Peyer's patch (tissue), 4 donors: ENCODE measurements around the gene PEDS1. TPM values are rescaled to one million over a fixed set of nuclear protein-coding genes. Genes with fewer than 3 reads are reported as not detected.

Experiments used
- DNase-seq, 3 donors: peaks; one replicate each; pipeline ENCODE4 v3.0.0-alpha.2; 2017 to 2019
- H3K27ac ChIP-seq, 4 donors: fragments of 200-600 bp; sonication (generic); one replicate each; pipeline ENCODE4 v1.5.1; 2016 to 2019
- H3K27me3 ChIP-seq, 2 donors: fragments of 200-600 bp; sonication (generic); one replicate each; pipeline ENCODE4 v1.5.1; 2019
- H3K36me3 ChIP-seq, 3 donors: fragments of 200-600 bp; sonication (generic); one replicate each; pipeline ENCODE4 v1.5.1; 2016 to 2019
- H3K4me1 ChIP-seq, 4 donors: fragments of 200-600 bp; sonication (generic); one replicate each; pipeline ENCODE4 v1.5.1; 2016 to 2019
- H3K4me3 ChIP-seq, 4 donors: fragments of 200-600 bp; sonication (generic); 1 replicate in 3 of 4; 2 replicates in 1 of 4; pipeline ENCODE4 v1.5.1; 2016 to 2019; ENCODE audit warnings: mild to moderate bottlenecking in 1 of 4
- H3K9me3 ChIP-seq, 4 donors: fragments of 200-600 bp; sonication (generic); one replicate each; pipeline ENCODE4 v1.5.1; 2016 to 2019; ENCODE audit warnings: mild to moderate bottlenecking in 1 of 4
- POLR2A ChIP-seq, 2 donors: fragments of 450-650 bp; IDR thresholded peaks; one replicate each; pipeline ENCODE4 v1.5.1; 2017; ENCODE audit warnings: antibody characterized with exemption in 2 of 2, mild to moderate bottlenecking in 2 of 2, moderate library complexity in 2 of 2
- total RNA-seq, 4 donors: library from RNA; depleted of rRNA; stranded (reverse); fragments of >200 nt; gene quantifications; one replicate each; pipeline ENCODE4 v1.1.0, GENCODE V29; 2016
- TF ChIP-seq, protein P1 (sequence below), 6 experiments: fragments of 450-650 bp in 4 of 6; fragments of 200-600 bp in 2 of 6; sonication (generic) in 1 of 6; IDR thresholded peaks; one replicate each; pipeline ENCODE4 v1.5.1; 2017 to 2019; ENCODE audit warnings: antibody characterized with exemption in 6 of 6, mild to moderate bottlenecking in 3 of 6, moderate library complexity in 1 of 6

The PEDS1 gene
- total RNA-seq, 4 donors from 2014 or later, result 13.2 to 34.3 (median 24.5) TPM

GRCh38 chr20:50126662-50127061 is 26.9 kb downstream of the PEDS1 start:
- DNase-seq, result peak in 2 of 3 donors; percentile 76 to 80
- H3K4me3 ChIP-seq, result no peak overlapping the region
- peaks cover 0 to 62% (median 0%) of the 10 kb centered on the region in 3 donors for H3K36me3 ChIP-seq
- H3K27me3 ChIP-seq, result no peaks in the 10 kb centered on the region
- TF ChIP-seq POLR2A (IDR thresholded peaks at IDR 0.05), result no peak
- TF ChIP-seq, protein P1, sequence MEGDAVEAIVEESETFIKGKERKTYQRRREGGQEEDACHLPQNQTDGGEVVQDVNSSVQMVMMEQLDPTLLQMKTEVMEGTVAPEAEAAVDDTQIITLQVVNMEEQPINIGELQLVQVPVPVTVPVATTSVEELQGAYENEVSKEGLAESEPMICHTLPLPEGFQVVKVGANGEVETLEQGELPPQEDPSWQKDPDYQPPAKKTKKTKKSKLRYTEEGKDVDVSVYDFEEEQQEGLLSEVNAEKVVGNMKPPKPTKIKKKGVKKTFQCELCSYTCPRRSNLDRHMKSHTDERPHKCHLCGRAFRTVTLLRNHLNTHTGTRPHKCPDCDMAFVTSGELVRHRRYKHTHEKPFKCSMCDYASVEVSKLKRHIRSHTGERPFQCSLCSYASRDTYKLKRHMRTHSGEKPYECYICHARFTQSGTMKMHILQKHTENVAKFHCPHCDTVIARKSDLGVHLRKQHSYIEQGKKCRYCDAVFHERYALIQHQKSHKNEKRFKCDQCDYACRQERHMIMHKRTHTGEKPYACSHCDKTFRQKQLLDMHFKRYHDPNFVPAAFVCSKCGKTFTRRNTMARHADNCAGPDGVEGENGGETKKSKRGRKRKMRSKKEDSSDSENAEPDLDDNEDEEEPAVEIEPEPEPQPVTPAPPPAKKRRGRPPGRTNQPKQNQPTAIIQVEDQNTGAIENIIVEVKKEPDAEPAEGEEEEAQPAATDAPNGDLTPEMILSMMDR (IDR thresholded peaks at IDR 0.05), result no peak
- peaks cover 0 to 12% (median 0%) of the 10 kb centered on the region in 4 donors for H3K4me1 ChIP-seq
- H3K9me3 ChIP-seq, result no peaks in the 10 kb centered on the region
- H3K27ac ChIP-seq, result peak overlapping the region in 2 of 4 donors; percentile 20 to 53

DNA sequence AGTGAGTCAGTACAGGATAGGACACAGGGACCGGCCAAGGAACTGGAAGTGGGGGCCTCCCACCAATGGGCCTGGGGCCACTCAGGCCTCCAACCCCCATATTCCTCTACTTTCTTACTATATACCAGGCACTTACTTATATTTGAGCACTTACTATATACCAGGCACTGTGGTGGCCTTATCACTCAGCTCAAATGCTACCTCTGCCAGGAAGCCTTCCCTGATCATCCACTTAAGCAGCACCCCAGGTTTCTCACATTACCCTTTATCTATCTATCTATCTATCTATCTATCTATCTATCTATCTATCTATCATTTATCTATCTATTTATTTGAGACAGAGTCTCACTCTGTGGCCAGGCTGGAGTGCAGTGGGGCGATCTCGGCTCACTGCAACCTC is 28.2 kb downstream of the PEDS1 start:
- peaks cover 0 to 12% (median 0%) of the 10 kb centered on the region in 4 donors for H3K4me1 ChIP-seq
- no peak overlapping the region for H3K4me3 ChIP-seq
- H3K36me3 ChIP-seq, result peaks cover 0 to 52% (median 0%) of the 10 kb centered on the region in 3 donors
- no peak overlapping the region for H3K27ac ChIP-seq
- TF ChIP-seq POLR2A (IDR thresholded peaks at IDR 0.05), result no peak
- TF ChIP-seq, protein P1 (IDR thresholded peaks at IDR 0.05), result no peak
- DNase-seq, result no peak
- H3K27me3 ChIP-seq, result no peaks in the 10 kb centered on the region
- H3K9me3 ChIP-seq, result no peaks in the 10 kb centered on the region

- no peak for TF ChIP-seq POLR2A (IDR thresholded peaks at IDR 0.05)
- TF ChIP-seq, protein P1 (IDR thresholded peaks at IDR 0.05), result no peak
- no peaks in the 10 kb centered on the region for H3K27me3 ChIP-seq
- H3K4me3 ChIP-seq, result no peak overlapping the region
- no peaks in the 10 kb centered on the region for H3K9me3 ChIP-seq
- peaks cover 0 to 12% (median 0%) of the 10 kb centered on the region in 4 donors for H3K4me1 ChIP-seq
- H3K27ac ChIP-seq, result no peak overlapping the region
- DNase-seq, result no peak
- H3K36me3 ChIP-seq, result peaks cover 0 to 48% (median 0%) of the 10 kb centered on the region in 3 donors
Observed at GRCh38 chr20:50124496-50124895, 29.0 kb downstream of the PEDS1 start.

DNA sequence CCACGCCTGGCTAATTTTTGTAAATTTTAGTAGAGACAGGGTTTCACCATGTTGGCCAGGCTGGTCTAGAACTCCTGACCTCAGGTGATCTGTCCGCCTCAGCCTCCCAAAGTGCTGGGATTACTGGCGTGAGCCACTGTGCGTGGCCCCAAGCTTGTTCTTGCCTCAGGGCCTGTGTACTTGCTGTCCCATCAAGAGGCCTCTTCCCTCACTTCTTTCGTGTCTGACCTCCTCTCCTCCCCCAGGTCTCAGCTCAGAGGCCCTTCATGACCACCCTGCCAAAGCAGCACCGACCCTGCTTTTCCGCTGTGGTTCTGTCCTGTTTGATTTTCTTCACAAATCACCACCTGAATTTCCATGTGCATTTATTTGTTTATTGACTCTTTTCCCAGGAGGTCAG is 30.1 kb downstream of the PEDS1 start:
- Histone ChIP-seq H3K27me3 (no peaks in the 10 kb centered on the region), H3K4me3 (no peak overlapping the region), H3K4me1 (peaks cover 0 to 12% (median 0%) of the 10 kb centered on the region in 4 donors), H3K9me3 (no peaks in the 10 kb centered on the region), H3K27ac (no peak overlapping the region), H3K36me3 (peaks cover 0 to 37% (median 0%) of the 10 kb centered on the region in 3 donors)
- TF ChIP-seq, protein P1 (IDR thresholded peaks at IDR 0.05), result no peak
- TF ChIP-seq POLR2A (IDR thresholded peaks at IDR 0.05), result no peak
- DNase-seq, result no peak

DNA sequence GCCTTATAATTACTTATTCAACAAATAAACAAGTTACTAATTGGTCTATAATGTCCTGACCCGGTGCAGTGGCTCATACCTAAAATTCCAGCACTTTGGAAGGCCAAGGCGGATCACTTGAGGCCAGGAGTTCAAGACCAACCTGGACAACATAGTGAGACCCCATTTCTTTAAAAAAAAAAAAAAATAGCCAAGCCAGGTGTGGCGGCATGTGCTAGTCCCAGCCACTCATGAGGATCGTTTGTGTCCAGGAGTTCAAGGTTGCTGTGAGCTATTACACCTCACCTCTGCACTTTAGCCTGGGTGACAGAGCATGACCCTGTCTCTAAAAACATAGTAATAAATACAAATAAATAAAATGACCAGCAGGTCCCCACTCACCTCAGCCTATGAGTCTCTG is 30.8 kb downstream of the PEDS1 start:
- Histone ChIP-seq H3K4me3 (no peak overlapping the region), H3K27ac (no peak overlapping the region), H3K27me3 (no peaks in the 10 kb centered on the region), H3K4me1 (peaks cover 0 to 12% (median 0%) of the 10 kb centered on the region in 4 donors), H3K9me3 (no peaks in the 10 kb centered on the region), H3K36me3 (peaks cover 0 to 31% (median 0%) of the 10 kb centered on the region in 3 donors)
- TF ChIP-seq, protein P1 (IDR thresholded peaks at IDR 0.05), result no peak
- TF ChIP-seq POLR2A (IDR thresholded peaks at IDR 0.05), result no peak
- DNase-seq, result no peak

DNA sequence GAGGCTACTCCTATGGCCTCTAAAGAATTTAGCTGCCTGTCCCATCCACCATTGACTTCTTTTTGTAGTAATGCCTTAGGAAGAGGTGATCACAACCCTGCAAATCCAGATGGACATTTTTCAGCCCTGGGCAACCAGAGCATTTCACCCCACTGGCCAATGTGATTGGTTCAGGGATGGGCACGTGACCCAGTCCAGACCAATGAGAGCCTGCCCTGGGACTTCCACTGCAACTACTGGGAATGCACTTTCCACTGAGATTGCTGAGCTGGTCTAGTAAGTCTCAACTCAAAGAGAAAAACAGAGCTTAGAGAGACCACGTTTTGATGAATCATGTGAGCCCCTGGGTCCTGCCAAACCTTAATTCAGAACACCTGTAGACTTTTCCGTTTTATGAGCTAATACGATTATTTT is 31.7 kb downstream of the PEDS1 start:
- H3K27me3 ChIP-seq, result no peaks in the 10 kb centered on the region
- TF ChIP-seq, protein P1 (IDR thresholded peaks at IDR 0.05), result no peak
- no peak for TF ChIP-seq POLR2A (IDR thresholded peaks at IDR 0.05)
- H3K9me3 ChIP-seq, result no peaks in the 10 kb centered on the region
- peaks cover 0 to 27% (median 0%) of the 10 kb centered on the region in 3 donors for H3K36me3 ChIP-seq
- H3K4me3 ChIP-seq, result no peak overlapping the region
- no peak for DNase-seq
- H3K4me1 ChIP-seq, result peaks cover 0 to 8% (median 0%) of the 10 kb centered on the region in 4 donors
- H3K27ac ChIP-seq, result no peak overlapping the region
